Ovary (tissue), 3 donors: ENCODE data around the gene ENTPD2.

Source experiments
- POLR2A ChIP-seq: fragments of 450-650 bp; IDR thresholded peaks from one replicate; pipeline ENCODE4 v1.6.1; 2017; ENCODE audit warnings: antibody characterized with exemption, mild to moderate bottlenecking, moderate library complexity
- TF ChIP-seq, protein P1 (sequence below), 3 donors: fragments of 450-650 bp in 2 of 3; fragments of 200-600 bp in 1 of 3; IDR thresholded peaks; one replicate each; pipeline versions ENCODE4 v1.5.1 to v1.8.0; 2016 to 2022; ENCODE audit warnings: antibody characterized with exemption in 3 of 3, mild to moderate bottlenecking in 1 of 3
- donor health status: DM: no; HTN: no; CAD: no.

DNA sequence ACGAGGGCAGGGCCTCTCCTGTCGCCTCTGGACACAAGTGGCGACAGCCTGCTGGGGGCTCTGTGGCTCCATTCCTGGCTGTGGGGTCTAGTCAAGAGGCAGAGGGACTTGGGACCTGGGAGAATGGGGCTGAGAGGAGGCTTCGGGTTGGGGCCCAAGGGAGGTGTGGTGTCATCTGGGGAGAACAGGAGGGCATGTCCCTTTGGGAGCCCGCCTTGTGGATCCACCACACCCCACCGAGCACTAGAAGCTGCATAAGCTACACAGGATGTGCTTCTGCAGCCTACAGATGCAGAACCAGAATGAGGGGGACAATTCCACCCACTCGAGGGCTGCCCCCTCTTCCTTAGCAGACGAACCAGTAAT is 29.0 kb upstream of the ENTPD2 start:
- TF ChIP-seq, protein P1, sequence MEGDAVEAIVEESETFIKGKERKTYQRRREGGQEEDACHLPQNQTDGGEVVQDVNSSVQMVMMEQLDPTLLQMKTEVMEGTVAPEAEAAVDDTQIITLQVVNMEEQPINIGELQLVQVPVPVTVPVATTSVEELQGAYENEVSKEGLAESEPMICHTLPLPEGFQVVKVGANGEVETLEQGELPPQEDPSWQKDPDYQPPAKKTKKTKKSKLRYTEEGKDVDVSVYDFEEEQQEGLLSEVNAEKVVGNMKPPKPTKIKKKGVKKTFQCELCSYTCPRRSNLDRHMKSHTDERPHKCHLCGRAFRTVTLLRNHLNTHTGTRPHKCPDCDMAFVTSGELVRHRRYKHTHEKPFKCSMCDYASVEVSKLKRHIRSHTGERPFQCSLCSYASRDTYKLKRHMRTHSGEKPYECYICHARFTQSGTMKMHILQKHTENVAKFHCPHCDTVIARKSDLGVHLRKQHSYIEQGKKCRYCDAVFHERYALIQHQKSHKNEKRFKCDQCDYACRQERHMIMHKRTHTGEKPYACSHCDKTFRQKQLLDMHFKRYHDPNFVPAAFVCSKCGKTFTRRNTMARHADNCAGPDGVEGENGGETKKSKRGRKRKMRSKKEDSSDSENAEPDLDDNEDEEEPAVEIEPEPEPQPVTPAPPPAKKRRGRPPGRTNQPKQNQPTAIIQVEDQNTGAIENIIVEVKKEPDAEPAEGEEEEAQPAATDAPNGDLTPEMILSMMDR (IDR thresholded peaks at IDR 0.05): no peak
- TF ChIP-seq POLR2A: no peak
